Thyroid gland (tissue), 4 donors: ENCODE results near the gene CASKIN2. TPM values are rescaled to one million over a fixed set of nuclear protein-coding genes. Genes with fewer than 3 reads are reported as not detected.
A peak's percentile ranks its signal among the peaks of the same experiment; 100 is the strongest.
"Not testable (repeated sequence)": the region's sequence is repeated elsewhere in the genome, so short reads cannot be mapped to it uniquely, and the experiment has no call there.

Experiments used
- DNase-seq, 2 donors: peaks; one replicate each; pipeline ENCODE4 v3.0.0-alpha.2; 2019
- H3K27ac ChIP-seq, 3 donors: fragments of 200-600 bp; sonication (generic); 1 replicate in 2 of 3; 2 replicates in 1 of 3; pipeline ENCODE4 v1.5.1; 2016 to 2019; ENCODE audit warnings: mild to moderate bottlenecking in 1 of 3, moderate library complexity in 1 of 3
- H3K27me3 ChIP-seq: fragments of 200-600 bp; sonication (generic); one replicate; pipeline ENCODE4 v1.5.1; 2019
- H3K36me3 ChIP-seq, 2 donors: fragments of 200-600 bp; sonication (generic); one replicate each; pipeline ENCODE4 v1.5.1; 2016 to 2019
- H3K4me1 ChIP-seq, 2 donors: fragments of 200-600 bp; sonication (generic); one replicate each; pipeline ENCODE4 v1.5.1; 2017 to 2019
- H3K4me3 ChIP-seq, 3 donors: fragments of 200-600 bp; sonication (generic); replicated peaks in 1 of 3; 1 replicate in 2 of 3; 2 replicates in 1 of 3; pipeline ENCODE4 v1.5.1; 2016; ENCODE audit warnings: mild to moderate bottlenecking in 1 of 3
- H3K9me3 ChIP-seq: fragments of 200-600 bp; sonication (generic); one replicate; pipeline ENCODE4 v1.5.1; 2017
- CTCF ChIP-seq, 6 experiments: fragments of 200-600 bp in 3 of 6; fragments of 450-650 bp in 3 of 6; sonication (generic) in 3 of 6; IDR thresholded peaks; one replicate each; pipeline ENCODE4 v1.5.1; 2016 to 2019; ENCODE audit warnings: antibody characterized with exemption in 6 of 6, mild to moderate bottlenecking in 2 of 6, inconsistent platforms in 1 of 6, moderate library complexity in 1 of 6
- POLR2A ChIP-seq, 2 donors: fragments of 450-650 bp; IDR thresholded peaks; one replicate each; pipeline ENCODE4 v1.6.1; 2017; ENCODE audit warnings: antibody characterized with exemption in 2 of 2, mild to moderate bottlenecking in 2 of 2, moderate library complexity in 1 of 2
- WGBS, 2 donors: methylation state at CpG; one replicate each; pipeline ENCODE4 v1.1.5; 2017; 5-methylcytosine and 5-hydroxymethylcytosine counted together
- intact Hi-C: fragments of 100-400 bp; cut with DNase I; formaldehyde crosslinking; loops from one replicate; pipeline ENCODE4 v1.15.1; 2023
- total RNA-seq, 4 donors: library from RNA; depleted of rRNA; stranded (reverse); fragments of >200 nt; gene quantifications; one replicate each; pipeline ENCODE4 v1.2.3, GENCODE V29; 2016

The CASKIN2 gene
- total RNA-seq, 4 donors from 2014 or later: 15.0 to 87.2 (median 21.7) TPM

DNA sequence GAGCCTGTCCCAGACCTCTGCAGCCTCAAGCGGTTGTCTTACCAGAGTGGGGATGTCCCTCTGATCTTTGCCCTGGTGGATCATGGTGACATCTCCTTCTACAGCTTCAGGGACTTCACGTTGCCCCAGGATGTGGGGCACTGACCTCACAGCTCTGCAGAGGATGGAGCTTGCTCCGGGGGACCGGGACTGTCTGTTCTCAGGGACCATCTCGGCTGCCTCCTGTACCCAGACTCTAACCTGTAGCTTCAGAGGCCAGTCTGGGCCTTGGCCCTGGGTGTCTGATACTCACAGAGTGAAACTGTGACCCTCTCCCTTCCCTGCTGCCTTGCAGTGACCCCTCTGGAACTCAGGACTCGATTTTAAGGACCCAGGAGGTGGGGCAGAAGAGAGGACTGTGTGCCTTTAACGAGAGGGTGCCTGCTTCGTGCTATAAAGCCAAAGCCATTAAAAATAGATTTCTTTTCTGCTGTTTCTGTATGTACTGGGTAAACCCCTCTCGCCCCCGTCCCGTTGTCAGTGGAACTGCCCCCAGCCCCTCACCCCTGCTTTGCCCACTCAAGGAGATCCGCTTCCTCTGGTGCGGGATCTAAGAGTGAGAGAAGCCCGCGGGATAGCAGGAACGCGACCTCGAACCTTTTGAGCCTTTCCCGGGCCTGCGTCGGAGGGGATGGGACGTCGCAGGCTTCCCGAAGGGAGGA, 9.1 kb upstream of the CASKIN2 start:
- WGBS, 2 donors: 25 to 28% methylated on average over 14 to 19 of the region's 24 CpGs
- peaks cover 16 to 21% of the 10 kb centered on the region in 2 donors for H3K4me1 ChIP-seq
- intact Hi-C loops: loop anchor here (5.0 kb wide), 1 partner anchor 92 kb away; no protein-coding TSS in a partner anchor
- no peaks in the 10 kb centered on the region for H3K27me3 ChIP-seq
- peak overlapping the region; percentile 35 to 86 (median 80) for H3K27ac ChIP-seq
- H3K4me3 ChIP-seq: peak overlapping the region in 2 of 3 donors; percentile 61 to 82
- TF ChIP-seq POLR2A (IDR thresholded peaks at IDR 0.05): no peak
- TF ChIP-seq CTCF (IDR thresholded peaks at IDR 0.05): no peak
- DNase-seq: no peak
- H3K9me3 ChIP-seq: no peaks in the 10 kb centered on the region
- no peaks in the 10 kb centered on the region for H3K36me3 ChIP-seq

DNA sequence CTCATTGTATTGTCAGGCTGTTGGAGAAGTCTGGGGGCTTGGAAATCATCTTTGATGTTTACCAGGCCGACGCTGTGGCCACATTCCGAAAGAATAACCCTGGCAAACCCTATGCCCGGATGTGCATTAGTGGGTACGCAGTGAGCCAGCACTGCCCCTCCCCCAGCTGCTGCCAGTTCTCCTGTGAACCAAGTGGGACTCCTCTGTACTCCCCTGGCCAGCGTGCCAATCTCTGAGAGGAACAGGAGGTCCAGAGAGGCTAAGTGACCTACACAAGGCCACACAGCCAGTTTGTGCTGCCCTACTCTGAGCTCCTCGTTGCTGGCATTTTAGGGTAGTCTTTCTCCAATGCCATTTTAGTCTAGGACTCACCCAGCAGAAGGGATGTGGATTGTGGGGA, 8.3 kb upstream of the CASKIN2 start:
- 93 to 97% methylated on average over 7 of the region's 7 CpGs for WGBS, 2 donors
- no peak for DNase-seq
- no peak overlapping the region for H3K27ac ChIP-seq

DNA sequence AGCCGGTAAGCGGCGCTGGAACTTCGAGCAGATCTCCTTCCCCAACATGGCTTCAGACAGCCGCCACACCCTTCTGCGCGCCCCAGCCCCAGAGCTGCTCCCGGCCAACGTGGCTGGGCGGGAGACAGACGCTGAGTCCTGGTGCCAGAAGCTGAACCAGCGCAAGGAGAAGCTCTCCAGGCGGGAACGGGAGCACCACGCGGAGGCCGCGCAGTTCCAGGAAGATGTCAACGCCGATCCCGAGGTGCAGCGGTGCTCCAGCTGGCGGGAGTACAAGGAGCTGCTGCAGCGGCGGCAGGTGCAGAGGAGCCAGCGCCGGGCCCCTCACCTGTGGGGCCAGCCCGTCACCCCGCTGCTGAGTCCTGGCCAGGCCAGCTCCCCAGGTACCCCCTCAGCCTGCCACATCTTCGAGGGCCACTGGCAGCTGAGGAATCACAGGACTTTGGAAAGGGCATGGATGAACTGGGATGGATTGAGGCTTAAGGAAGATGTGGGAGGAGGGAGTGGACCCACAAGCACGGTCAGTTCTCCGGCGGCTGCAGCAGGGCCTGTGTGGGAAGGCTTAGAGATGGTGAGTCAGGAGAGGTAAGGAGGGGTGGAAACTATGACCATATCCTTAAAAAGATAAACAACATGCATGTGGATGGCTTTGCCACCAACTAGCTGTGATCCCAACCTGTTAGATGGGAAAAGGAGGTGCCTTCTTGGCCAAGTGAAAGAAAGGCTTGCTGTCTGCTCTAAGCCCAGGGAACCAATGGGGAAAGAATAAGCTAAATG, 6.8 kb upstream of the CASKIN2 start:
- H3K4me3 ChIP-seq: no peak overlapping the region
- DNase-seq: no peak
- H3K27me3 ChIP-seq: no peaks in the 10 kb centered on the region
- no peak overlapping the region for H3K27ac ChIP-seq
- WGBS, 2 donors: 90 to 93% methylated on average over 22 to 26 of the region's 33 CpGs
- H3K4me1 ChIP-seq: peaks cover 17 to 21% of the 10 kb centered on the region in 2 donors
- no peaks in the 10 kb centered on the region for H3K9me3 ChIP-seq
- no peak for TF ChIP-seq POLR2A (IDR thresholded peaks at IDR 0.05)
- TF ChIP-seq CTCF (IDR thresholded peaks at IDR 0.05): no peak
- no peaks in the 10 kb centered on the region for H3K36me3 ChIP-seq
- intact Hi-C loops: loop anchor here (5.0 kb wide), 1 partner anchor 90 kb away; no protein-coding TSS in a partner anchor

More for the DNA sequence above, 8.3 kb upstream of the CASKIN2 start:
- Histone ChIP-seq H3K4me1 (peaks cover 16 to 21% of the 10 kb centered on the region in 2 donors), H3K27me3 (no peaks in the 10 kb centered on the region), H3K4me3 (no peak overlapping the region), H3K36me3 (no peaks in the 10 kb centered on the region), H3K9me3 (no peaks in the 10 kb centered on the region)
- intact Hi-C loops: loop anchor here (5.0 kb wide), 1 partner anchor 91 kb away; no protein-coding TSS in a partner anchor
- TF ChIP-seq CTCF (IDR thresholded peaks at IDR 0.05) (no peak), POLR2A (IDR thresholded peaks at IDR 0.05) (no peak)

DNA sequence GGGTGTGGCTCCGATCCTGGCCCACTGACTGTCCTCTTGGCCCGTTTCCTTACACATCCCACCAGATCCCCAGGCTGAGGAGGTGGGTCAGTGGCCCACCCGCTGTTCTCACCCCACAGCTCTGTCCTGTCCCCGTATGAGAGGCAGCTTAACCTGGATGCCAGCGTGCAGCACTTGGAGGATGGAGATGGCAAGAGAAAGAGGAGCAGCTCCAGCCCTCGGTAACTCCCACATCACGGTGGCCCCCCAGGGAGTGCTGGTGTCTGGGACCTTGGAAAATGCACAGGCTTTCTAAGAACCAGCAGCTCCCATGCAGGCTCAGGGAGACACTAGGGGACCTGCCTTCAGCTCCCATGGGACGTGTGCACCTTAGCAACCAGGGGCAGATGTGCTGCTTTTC, 6.0 kb upstream of the CASKIN2 start:
- no peaks in the 10 kb centered on the region for H3K27me3 ChIP-seq
- TF ChIP-seq CTCF (IDR thresholded peaks at IDR 0.05) (no peak), POLR2A (IDR thresholded peaks at IDR 0.05) (no peak)
- intact Hi-C loops: loop anchor here (5.0 kb wide), 1 partner anchor 89 kb away; no protein-coding TSS in a partner anchor
- WGBS, 2 donors: 82 to 96% methylated on average over 8 of the region's 8 CpGs
- peaks cover 12 to 16% of the 10 kb centered on the region in 2 donors for H3K4me1 ChIP-seq
- no peak for DNase-seq
- H3K36me3 ChIP-seq: no peaks in the 10 kb centered on the region
- H3K4me3 ChIP-seq: no peak overlapping the region
- no peak overlapping the region for H3K27ac ChIP-seq
- H3K9me3 ChIP-seq: no peaks in the 10 kb centered on the region

GRCh38 chr17:75520413-75520812, 5.1 kb upstream of the CASKIN2 start:
- peaks cover 12 to 16% of the 10 kb centered on the region in 2 donors for H3K4me1 ChIP-seq
- H3K9me3 ChIP-seq, H3K27me3 ChIP-seq, DNase-seq, H3K4me3 ChIP-seq, H3K27ac ChIP-seq, H3K36me3 ChIP-seq: not testable (repeated sequence)
- WGBS, 2 donors: 94 to 99% methylated on average over 8 of the region's 8 CpGs
- intact Hi-C loops: loop anchor here (5.0 kb wide), 1 partner anchor 88 kb away; no protein-coding TSS in a partner anchor
